ENCODE data around the gene GDPD4. TPM values are rescaled to one million over a fixed set of nuclear protein-coding genes. Genes with fewer than 3 reads are reported as not detected.

GDPD4 gene
- total RNA-seq, 1 experiment from 2014 or later = not detected

GRCh38 chr11:77167791-77168190 lies 133.7 kb downstream of the GDPD4 start:
- intact Hi-C loops (cut with micrococcal nuclease; ENCODE audit: unreplicated experiment) = no loop called here
- Histone ChIP-seq H3K4me3 (ENCODE audit: low read depth, low read length, poor library complexity, severe bottlenecking) (no peak overlapping the region), H3K27ac (ENCODE audit: low read depth, low read length, poor library complexity, severe bottlenecking) (no peak overlapping the region), H3K4me1 (ENCODE audit: insufficient read depth, low read length, poor library complexity, severe bottlenecking) (no peaks in the 10 kb centered on the region), H3K36me3 (ENCODE audit: insufficient read depth, low read length, poor library complexity, severe bottlenecking) (no peaks in the 10 kb centered on the region), H3K27me3 (replicated peaks; ENCODE audit: insufficient read depth, low read depth, low read length, poor library complexity) (no peaks in the 10 kb centered on the region), H3K9me3 (ENCODE audit: low read depth, low read length, poor library complexity, severe bottlenecking) (no peaks in the 10 kb centered on the region)
- ChIA-PET CTCF (no interaction called here), POLR2A (ENCODE audit: low non-redundant PET) (no interaction called here)
- no peak for DNase-seq (ENCODE audit: low spot score)
- BruUV-seq (replicated peaks) = no TSS peak
- no peak for TF ChIP-seq EZH2 (IDR thresholded peaks at IDR 0.05; ENCODE audit: borderline replicate concordance, low read depth, low read length, poor library complexity, severe bottlenecking)
- TF ChIP-seq CTCF (conservative IDR thresholded peaks at IDR 0.05; ENCODE audit: low read depth, low read length) = no peak

- Histone ChIP-seq H3K27ac (ENCODE audit: low read depth, low read length, poor library complexity, severe bottlenecking) (no peak overlapping the region), H3K9me3 (ENCODE audit: low read depth, low read length, poor library complexity, severe bottlenecking) (no peaks in the 10 kb centered on the region), H3K36me3 (ENCODE audit: insufficient read depth, low read length, poor library complexity, severe bottlenecking) (no peaks in the 10 kb centered on the region), H3K4me1 (ENCODE audit: insufficient read depth, low read length, poor library complexity, severe bottlenecking) (no peaks in the 10 kb centered on the region), H3K27me3 (replicated peaks; ENCODE audit: insufficient read depth, low read depth, low read length, poor library complexity) (no peaks in the 10 kb centered on the region), H3K4me3 (ENCODE audit: low read depth, low read length, poor library complexity, severe bottlenecking) (no peak overlapping the region)
- no TSS peak for BruUV-seq (replicated peaks)
- intact Hi-C loops (cut with micrococcal nuclease; ENCODE audit: unreplicated experiment) = no loop called here
- POLR2A ChIA-PET (ENCODE audit: low non-redundant PET) = no interaction called here
- CTCF ChIA-PET = no interaction called here
- TF ChIP-seq CTCF (conservative IDR thresholded peaks at IDR 0.05; ENCODE audit: low read depth, low read length) = no peak
- no peak for TF ChIP-seq EZH2 (IDR thresholded peaks at IDR 0.05; ENCODE audit: borderline replicate concordance, low read depth, low read length, poor library complexity, severe bottlenecking)
- no peak for DNase-seq (ENCODE audit: low spot score)
These were observed 134.3 kb downstream of the GDPD4 start for GRCh38 chr11:77167111-77167626.

Other genes with a start within 250 kb of the GDPD4 start
- 4.3 and 7.0 TPM in 2 replicates for gene CAPN5, start 234.7 kb downstream of the GDPD4 start, total RNA-seq (2021)
- not detected in 2 replicates for gene OMP, start 198.8 kb downstream of the GDPD4 start, total RNA-seq (2021)
- gene MYO7A, start 173.4 kb downstream of the GDPD4 start, total RNA-seq (2021) = not detected in 2 replicates
- 44.2 and 50.8 TPM in 2 replicates for gene PAK1, start 172.4 kb upstream of the GDPD4 start, total RNA-seq (2021)